ENCODE measurements around the gene OCA2.

Gene OCA2

DNA sequence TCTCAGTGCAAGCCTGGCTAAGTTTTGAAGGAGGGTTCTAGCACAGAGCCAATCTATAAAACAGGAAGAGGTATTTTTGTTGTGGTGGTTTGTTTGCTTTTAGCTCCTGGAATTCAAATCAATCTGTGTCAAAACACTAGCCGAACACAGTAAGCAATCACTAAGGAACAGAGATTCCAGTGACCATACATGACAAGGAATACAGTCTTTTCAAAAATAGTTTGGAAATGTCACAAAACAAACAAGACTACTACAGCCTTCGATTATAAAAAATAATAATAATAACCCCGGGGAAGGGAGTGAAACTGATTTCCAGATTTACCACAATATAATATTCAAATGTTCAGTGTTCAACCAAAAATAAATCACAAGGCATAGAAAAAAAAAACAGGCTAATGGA, 166.5 kb downstream of the OCA2 start:
- no peak for DNase-seq

DNA sequence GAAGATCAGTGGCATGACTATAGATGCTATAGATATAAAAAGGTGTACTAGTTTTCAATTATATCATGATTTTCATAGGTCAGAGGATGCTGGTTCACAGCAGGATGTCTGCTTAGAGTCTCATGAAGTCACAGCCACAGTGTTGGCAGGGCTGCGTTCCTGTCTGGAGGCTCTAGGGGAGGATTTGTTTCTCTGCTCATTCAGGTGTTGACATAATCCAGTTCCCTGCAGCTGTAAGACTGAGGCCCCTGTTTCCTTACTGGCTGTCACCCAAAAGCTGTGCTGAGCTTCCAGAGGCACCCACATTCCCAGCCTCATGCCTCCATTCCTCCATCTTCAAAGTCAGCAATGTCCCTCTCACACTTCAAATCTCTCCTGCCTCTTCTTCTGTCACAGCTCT, 170.7 kb downstream of the OCA2 start:
- DNase-seq = no peak

GRCh38 chr15:27912283-27912682, 186.8 kb downstream of the OCA2 start:
- DNase-seq = no peak

GRCh38 chr15:27906802-27907201, 192.3 kb downstream of the OCA2 start:
- DNase-seq = no peak

DNA sequence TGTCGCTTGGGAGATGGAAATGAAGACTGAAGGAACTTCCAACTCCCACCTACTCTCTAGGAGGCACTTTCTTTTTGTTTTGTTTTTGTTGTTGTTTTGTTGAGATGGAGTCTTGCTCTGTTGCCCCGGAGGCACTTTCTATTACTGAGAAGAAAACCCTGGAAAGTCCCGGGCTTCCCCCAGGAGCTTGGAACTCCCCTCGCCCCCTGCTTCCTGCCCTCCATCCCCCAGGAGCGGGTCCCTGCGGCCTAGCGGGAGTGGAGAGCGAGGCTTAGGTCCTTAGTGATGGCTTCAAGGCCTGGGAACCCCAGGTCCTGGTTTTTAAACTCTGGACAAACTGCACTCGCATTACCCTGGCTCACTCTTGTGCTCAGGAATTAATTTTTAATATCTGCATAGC, 195.7 kb downstream of the OCA2 start:
- DNase-seq = no peak

DNA sequence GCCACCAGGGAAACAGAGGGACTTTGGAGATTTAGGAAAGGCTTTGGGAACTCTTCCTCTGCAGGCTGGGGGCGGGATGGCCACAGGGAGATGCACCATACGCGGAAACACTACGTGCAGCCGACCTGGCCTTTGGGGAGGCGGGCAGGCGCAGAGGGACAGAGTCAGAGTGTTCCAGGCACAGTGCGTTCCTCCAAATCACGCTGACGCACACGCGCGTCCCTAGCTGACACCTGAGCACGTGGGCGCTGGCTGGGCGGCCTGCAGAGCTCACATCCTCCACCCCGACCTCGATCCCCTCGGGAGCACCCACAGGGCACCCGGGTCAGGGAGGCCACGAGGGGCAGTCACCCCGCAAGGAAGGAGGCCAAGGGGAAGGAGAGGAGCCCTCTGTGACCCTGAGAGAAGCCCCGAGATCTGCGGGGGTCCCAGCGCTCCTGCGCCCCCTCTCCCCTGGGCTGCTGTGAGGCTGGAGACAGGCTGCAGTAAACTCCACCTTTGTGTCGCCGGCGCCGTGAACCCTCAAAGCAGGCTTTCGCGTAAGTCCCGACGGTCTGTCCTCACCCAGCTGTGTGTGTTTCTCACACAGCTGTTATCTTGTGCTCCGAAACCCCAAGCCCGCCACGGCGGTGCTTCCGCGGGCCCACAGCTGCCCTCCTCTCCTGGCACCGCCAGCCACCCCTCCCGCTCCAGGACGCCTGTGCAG, 196.3 kb downstream of the OCA2 start:
- DNase-seq = no peak

DNA sequence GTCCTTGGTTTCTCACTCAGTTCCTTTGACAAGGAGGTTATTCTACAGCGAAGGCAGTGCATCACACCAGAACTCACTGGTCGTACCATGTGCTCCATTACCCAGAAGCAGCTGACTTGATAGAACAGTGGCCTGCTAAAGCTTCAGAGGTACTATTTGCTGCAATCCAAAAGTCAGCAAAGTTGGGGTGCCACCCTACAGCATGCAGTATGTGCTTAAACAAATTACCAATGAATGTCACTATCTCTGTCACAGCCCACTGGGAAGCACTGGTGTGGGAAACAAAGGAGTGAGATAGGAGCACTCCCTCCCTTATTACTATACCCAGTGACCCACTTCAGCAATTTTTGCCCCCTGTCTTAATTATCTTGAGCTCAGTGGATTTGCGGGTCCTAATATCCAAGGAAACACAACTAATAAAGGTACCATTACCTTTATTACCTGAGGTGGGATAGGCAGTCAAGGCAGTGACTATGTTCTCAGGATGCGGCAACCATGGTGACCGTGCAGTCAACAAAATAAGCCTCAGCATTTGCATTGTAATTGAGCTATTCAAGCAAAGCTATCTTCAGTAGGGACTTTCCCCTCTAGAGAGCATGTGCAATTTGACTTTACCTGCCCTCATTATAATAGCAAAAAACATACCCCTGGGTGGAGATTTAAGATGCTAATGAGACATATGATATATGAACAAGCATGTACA, 199.4 kb downstream of the OCA2 start:
- DNase-seq = no peak

GRCh38 chr15:27897481-27897880, 201.6 kb downstream of the OCA2 start:
- DNase-seq = no peak

DNA sequence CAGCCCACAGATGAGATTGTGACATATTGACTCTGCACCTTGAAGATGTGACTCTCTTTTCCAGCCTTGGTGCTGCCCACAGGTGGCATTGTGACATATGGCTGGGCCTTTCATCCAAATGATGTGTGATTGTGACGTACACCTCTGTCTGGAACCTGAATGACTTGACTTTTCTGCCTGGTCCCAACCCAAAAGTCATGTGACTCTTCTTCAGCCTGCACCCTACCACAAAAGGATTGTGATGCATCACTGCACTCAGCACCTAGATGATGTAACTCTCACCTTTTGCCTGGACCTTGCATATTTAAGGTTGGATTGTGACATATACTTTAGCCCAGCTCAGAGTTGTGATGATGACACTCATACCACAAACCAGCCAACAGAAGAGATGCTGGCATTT, 204.5 kb downstream of the OCA2 start:
- no peak for DNase-seq

DNA sequence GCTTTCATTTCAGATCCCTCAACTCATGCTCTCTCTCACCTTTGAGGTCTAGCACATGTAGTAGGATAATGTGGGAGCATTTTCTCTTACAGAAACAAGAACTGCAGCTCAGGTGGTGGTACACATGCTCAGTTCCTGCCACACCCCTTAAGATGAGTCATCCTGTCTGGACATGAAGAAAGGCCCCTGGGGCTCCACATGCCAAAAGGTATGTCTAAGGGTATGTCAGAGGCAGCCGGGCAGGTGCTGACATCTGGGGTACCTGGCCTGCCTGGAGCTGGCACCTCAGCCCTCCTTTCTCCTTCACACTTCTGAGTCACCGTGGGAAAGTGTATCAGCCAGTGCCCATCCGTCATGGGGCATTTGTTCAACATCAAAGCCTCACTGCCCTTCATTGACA, 209.9 kb downstream of the OCA2 start:
- no peak for DNase-seq

DNA sequence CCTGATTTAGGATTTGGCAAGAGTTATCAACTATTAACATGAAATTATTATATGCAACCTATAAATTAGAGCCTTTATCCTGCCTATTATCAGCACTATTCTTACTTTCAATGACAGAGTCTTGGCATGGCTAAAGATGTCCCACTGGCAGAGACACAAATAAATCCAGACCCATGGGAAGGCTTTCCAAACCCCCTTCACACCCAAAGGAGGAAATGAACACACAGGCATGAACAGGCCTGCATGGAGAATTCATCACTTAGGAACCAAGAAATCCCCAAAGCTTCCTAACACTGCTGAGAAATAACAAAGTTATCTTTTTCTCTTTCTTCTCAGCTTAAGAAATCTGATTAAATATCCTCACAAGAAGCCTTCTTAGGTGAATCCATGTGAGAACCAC, 213.9 kb downstream of the OCA2 start:
- no peak for DNase-seq

GRCh38 chr15:27884726-27885125, 214.4 kb downstream of the OCA2 start:
- no peak for DNase-seq

DNA sequence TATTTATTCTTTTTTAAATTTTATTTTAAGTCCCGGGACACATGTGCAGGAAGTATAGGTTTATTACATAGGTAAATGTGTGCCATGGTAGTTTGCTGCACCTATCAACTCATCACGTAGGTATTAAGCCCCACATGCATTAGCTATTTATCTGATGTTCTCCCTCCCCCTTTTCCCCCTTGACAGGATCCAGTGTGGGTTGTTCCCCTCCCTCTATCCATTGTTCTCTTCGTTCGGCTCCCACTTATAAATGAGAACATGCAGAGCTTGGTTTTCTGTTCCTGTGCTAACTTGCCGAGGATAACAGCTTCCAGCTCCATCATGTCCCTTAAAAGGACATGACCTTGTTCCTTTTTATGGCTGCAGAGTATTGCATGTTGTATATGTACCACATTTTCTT, 220.3 kb downstream of the OCA2 start:
- DNase-seq = no peak

GRCh38 chr15:27873828-27874227, 225.3 kb downstream of the OCA2 start:
- DNase-seq = no peak

GRCh38 chr15:27873039-27873438, 226.1 kb downstream of the OCA2 start:
- DNase-seq = no peak

- DNase-seq = no peak
Measured at GRCh38 chr15:27872355-27872754, 226.8 kb downstream of the OCA2 start.

- no peak for DNase-seq
Measured at GRCh38 chr15:27871902-27872260, 227.2 kb downstream of the OCA2 start.

DNA sequence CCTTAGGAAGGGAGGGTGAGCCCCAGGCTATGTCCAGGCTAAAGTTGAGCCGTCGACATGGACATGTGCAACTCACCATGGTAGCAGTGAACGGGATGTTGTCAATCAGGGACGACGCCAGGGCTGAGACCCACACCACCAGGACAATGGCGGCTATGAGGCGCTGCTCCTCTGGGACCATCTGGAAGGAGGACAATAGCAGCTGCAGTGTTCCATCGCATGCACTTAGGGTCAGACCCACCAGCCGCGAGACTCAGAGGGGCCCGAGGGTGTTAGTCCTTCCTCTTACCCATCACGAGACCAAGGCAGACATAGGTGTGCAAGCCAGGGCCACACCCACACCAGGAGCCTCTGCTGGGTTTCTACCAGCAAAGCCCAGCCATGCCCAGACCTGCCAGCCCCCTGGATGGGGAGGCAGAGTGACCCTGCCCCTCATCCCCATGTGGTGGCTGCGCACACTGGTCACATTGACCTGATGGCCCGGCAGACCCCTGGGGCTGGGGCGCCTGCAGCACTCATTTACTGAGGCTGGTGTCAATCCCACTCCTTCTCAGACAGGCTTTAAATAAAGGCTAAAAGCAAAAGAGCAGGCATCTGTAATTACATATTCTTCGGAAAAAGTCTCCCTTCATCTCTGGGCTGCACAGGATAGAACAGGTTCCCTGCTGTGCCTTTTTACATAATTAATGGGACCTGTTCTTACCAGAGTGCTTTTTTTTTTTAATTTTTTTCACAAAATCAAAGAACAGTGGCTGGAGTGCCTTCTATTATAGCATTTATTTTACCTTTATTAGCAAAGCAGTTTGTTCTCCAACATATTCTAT, 227.8 kb downstream of the OCA2 start:
- no peak for DNase-seq

GRCh38 chr15:27870320-27870719, 228.8 kb downstream of the OCA2 start:
- DNase-seq = no peak

DNA sequence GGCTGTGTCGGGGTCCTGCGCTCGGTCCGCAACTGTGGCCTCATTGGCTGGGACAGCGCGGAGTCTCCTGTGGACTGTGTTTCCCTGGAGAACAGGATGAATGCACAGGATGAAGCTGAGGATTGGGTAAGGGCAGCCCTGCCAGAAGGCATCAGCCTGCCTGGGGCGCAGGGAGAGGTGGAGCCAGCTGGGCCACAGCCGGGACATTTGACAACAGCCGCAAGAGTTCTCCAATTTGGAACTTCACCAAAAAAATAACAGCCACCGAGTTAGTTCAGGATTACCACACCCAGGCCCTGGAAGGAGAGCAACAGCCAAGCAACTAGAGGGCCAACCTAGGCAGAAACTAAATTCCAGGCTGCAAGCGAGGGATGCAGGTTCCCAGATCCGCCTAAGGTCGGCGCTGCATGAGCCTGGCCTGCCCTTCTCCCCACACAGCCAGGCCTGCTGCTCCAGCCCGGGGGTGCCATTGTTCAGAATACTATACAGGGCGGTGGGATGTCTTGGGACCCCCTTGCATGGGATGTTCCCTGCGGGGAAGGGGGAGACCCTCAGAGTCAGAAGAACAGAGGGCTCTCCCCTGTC, 229.3 kb downstream of the OCA2 start:
- DNase-seq = no peak

DNA sequence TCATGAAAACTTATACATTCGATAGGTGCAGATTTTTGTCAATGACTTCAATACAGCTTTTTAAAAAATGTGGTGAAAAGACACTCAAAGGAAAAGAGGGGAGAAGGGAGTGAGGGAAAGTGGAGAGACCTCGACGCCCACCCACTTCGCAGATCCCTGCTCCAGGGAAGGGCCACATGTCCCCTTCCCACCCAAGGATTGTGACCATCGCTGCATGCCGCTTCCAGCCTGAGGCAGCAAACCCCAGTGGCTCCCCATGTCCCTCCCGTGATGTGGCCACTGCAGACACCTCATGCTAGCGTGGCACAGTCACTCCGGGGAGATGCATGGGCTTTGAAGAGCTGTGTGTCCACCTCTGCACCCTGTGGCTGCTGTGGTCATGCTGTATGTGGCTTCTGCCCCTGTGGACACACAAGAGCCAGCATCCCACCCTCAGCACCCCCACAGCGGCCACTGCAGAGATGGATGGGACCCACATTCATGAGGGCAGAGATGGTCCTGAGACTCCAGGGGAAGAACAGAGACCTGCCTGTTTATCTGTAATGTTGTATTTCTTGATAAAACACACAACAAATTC, 230.2 kb downstream of the OCA2 start:
- DNase-seq = no peak

GRCh38 chr15:27867861-27868260, 231.3 kb downstream of the OCA2 start:
- DNase-seq = no peak

DNA sequence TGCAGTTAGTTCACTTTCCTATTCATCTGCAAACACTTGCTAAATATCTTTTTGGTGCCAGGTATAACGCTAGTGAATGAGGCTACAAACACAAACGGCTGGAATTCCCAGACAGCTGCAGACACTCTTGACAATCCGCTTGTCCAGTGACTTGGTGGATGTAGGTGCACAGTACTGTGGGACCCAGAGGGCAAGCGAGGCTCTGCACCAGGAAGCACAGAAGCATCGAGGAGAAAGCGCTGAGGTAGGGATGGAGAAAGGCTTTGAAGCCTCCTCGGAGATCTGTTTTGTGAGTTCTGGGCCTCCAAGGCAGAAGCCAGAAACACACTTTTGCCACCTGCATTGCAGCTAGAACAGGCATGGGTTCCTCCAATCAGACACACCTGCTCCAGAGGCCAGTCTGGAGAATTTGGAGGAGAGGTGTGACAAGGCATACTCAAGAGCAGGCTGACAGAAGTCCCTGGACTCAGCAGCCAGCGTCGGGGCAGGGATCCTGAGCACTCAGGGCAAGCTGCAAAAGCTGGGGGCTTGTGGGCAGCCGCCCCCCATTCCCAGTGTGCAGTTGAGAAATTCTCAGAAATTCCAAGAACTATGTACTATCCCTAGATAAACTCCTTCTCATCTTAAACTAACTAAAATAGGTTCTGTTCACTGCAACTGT, 232.5 kb downstream of the OCA2 start:
- DNase-seq = no peak
